GM19452 (cell line): Measurements from ENCODE around the gene CRTC3.
"Not testable (repeated sequence)": the region's sequence is repeated elsewhere in the genome, so short reads cannot be mapped to it uniquely, and the experiment has no call there.

Source experiments
- ATAC-seq: cut with Tn5 transposase; IDR thresholded peaks from one replicate; pipeline ENCODE4 v1.9.1; 2021; ENCODE audit not compliant: unreplicated experiment

Gene CRTC3

GRCh38 chr15:90620379-90621067 is 90.8 kb downstream of the CRTC3 start:
- no peak for ATAC-seq

GRCh38 chr15:90623854-90624253 is 94.1 kb downstream of the CRTC3 start:
- ATAC-seq = no peak

GRCh38 chr15:90624278-90624981 is 94.7 kb downstream of the CRTC3 start:
- ATAC-seq = no peak

DNA sequence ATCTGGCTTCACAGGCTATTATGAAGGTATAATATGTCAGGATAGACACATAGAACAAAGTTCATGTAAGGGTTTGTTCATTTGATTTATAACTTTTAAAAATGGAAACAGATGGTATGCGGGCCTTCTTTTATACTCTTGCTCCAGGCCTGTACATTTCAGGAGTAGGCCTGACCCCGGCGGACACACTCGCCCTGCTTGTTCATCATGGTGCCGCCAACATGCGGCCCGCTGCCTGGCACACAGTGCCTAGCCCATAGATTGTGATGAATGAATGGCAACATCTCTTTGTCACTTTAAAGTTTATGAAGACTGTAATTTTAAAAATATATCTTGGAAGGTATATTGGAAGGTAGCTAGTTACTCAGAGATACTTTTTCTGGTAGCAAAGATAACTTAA is 95.3 kb downstream of the CRTC3 start:
- no peak for ATAC-seq

- no peak for ATAC-seq
Observed at GRCh38 chr15:90629217-90629616, 99.5 kb downstream of the CRTC3 start.

DNA sequence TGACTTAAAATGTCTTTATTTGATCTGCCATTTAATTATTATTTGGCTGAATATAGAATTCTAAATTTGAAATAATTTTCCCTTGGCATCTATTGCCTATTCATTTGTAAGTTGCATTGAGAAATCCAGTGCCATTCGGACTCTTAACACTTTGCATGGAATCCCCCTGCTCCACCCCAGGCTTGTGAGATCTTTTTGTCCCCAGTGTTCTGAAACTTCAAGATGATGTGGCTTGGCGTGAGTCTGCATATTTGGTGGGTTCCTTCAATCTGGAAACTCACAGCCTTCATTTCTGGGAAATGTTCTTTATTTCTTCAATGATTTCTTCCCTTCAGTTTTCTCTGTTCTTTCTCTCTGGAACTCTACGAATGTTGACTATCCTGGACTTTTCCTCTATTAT is 103.6 kb downstream of the CRTC3 start:
- ATAC-seq = no peak

DNA sequence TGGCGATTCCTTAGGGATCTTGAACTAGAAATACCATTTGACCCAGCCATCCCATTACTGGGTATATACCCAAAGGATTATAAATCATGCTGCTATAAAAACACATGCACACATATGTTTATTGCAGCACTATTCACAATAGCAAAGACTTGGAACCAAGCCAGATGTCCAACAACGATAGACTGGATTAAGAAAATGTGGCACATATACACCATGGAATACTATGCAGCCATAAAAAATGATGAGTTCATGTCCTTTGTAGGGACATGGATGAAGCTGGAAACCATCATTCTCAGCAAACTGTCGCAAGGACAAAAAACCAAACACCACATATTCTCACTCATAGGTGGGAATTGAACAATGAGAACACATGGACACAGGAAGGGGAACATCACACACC is 107.3 kb downstream of the CRTC3 start:
- ATAC-seq = not testable (repeated sequence)

DNA sequence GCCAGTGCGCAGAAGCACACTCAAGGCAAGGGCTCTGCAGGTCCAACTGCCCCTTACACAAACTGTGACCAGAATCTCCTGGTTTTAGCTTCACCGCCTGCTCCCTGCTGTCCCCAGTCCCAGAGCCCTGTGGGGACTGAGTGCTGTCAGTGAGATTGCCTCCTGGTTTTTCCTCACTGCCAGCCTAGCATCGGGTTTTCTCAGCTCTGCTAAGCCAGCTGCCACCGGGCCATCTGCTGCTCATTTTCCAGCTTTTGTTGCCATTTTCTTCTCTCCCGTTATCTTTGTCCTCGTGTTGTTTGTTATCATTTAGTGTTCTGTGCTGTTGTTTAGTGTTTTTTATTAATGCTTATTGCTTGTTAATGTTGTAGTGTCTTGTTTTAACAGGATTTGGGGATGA is 108.0 kb downstream of the CRTC3 start:
- no peak for ATAC-seq

- ATAC-seq = no peak
Observed at GRCh38 chr15:90638201-90638691, 108.5 kb downstream of the CRTC3 start.

GRCh38 chr15:90638963-90639362 is 109.2 kb downstream of the CRTC3 start:
- ATAC-seq = no peak

DNA sequence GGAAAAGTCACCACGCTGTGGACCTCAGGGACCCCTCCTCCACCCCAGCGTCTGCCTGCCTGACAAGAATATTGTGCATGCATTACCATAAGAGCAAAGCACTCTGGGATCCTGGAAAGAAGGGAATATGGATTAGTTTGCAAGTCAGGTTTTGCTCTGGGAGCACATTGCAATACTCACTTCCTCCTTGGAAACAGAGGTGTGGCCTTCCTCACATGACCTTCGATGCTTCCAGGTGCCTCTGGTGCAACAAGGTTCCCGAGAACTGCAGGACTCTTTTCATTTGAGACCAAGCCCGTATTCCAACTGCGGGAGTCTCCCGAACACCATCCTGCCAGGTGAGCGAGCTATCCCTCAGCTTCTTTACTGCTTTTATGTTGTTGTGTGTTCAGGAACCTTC is 111.1 kb downstream of the CRTC3 start:
- no peak for ATAC-seq

DNA sequence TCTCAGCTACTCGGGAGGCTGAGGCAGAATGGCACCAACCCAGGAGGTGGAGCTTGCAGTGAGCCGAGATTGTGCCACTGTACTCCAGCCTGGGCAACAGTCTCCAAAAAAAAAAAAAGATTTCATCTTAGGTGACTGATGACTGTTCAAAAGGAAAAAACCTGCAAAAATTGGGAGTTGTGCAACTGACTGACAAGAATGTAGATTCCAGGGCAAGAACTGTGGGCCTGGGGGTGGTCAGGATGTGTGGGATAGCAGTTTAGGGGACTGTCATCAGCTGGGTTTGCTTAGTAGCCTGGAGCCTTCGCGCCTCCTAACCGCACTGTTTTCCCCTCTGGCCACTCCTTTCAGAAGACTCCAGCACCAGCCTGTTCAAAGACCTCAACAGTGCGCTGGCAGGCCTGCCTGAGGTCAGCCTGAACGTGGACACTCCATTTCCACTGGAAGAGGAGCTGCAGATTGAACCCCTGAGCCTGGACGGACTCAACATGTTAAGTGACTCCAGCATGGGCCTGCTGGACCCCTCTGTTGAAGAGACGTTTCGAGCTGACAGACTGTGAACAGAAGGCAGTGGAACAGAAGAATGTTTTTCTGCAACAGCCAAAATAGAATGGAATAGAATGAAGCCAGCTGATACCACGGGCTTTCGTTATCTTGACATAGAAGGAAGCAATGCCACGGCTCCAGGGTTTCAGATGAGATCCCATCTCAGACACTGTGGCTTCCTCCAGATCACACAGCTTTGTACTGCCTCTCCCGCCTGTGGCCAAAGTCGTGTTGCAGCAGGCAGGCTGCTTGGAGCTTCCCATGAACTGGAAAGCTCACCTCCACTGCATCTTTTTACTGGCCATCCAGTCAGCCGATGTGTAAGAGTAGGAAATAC is 112.1 kb downstream of the CRTC3 start:
- ATAC-seq = no peak

- no peak for ATAC-seq
Observed at GRCh38 chr15:90642464-90643300, 113.0 kb downstream of the CRTC3 start.

DNA sequence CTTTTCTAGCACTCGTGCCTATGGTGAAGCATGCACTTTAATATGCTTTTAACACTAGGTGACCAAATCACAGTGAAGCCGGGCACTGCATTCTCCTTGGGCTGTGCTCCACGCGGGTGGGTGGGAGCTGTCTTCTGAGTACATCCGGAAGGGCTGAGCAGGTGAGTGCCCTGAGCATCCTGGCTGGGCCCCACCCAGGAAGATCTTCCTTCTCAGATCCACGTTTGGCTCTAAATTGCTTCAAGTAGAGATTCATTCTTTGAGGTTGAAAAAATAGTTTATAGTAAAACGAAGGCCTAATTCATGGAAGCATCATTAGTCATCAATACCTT is 113.5 kb downstream of the CRTC3 start:
- ATAC-seq = no peak

DNA sequence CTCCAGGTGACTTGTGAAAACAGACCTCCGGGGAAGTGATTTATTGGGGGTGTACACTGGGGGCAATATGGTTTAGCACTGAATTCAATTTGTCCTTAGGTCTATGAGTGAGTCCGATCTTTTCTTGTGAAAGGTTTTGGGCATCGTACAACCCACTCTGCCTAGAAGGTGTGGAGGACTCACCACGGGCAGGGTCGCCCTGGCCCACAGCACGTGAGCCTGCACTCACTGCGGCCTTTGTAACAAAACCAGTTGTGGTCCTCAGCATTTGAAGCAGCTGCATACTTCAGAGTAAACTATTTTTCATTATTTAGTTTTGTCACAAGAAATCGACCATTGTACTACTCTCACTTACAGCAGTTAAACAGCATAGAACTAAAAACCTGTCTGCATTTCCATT is 114.8 kb downstream of the CRTC3 start:
- no peak for ATAC-seq

DNA sequence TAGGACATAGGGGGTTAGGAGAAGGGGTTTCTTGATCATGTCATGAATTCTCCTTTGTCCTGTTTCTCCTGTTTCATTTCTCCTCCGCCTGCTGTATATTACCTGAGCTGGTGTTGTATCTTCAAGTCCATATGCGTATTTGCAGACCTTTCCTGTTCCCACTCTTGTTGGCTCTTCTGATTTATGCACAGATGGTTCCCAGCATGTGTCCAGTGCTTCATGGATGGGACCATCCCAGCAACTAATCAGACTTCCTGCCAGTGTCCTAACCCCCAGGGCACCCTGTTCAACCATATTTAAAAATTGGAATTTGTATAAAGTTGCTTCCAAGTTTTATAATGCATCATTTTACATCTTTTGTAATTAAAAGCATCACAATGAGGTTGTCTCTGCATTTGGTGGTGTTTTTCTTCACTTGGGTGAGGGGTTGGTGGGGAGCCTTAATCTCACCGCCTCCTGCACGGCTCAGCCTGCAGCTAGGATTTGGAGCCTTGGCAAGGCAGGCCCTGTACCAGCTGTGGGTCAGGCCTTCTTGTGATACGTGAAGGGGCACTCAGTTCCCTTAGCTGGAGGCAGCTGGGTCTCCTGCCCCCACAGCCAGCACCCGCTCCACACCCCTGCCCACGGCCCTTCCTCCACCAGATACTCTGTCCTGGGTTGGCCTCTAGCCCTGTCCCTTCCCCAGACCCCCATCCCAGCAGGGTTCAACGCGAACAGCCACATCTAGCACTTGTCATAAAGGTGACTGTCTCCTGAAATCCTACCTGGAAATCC is 115.4 kb downstream of the CRTC3 start:
- no peak for ATAC-seq

DNA sequence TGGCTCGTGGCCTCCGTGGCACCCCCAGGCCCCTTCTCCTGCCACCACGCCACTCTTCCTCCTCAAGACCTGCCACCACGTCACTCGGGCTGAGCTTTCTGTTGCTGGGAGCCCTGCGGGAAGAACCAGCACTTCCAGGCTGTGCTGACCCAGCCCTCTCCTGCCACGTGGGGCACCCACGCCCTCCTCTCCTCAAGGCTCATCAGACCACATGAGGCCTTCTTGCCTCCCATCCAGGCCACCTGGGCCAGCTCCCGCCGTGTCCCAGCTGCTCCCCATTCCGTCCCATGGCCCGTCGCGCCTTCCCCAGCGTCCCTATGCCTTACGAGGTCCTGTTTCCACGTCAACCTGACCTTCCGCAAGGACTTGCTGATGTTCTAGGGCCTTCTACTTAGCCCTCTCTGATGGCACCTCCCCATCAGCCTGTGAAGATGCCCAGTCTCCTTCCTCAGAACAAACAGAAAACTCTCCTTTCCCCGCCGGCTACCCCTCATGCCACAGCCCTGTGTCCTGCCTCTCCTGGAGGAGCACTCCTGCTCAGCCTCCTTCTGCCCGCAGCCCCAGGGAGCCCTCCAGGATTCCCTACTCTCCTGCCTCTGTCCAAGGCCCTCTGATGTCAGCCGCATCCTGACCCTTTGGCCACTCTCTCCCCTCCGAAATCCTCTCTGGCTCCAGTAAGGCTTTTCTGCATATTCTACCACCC is 116.3 kb downstream of the CRTC3 start:
- ATAC-seq = no peak

- no peak for ATAC-seq
Observed at GRCh38 chr15:90646662-90647305, 117.1 kb downstream of the CRTC3 start.

GRCh38 chr15:90647326-90647725 is 117.6 kb downstream of the CRTC3 start:
- no peak for ATAC-seq
